ENCODE measurements around the gene CLUH. TPM values are rescaled to one million over a fixed set of nuclear protein-coding genes. Genes with fewer than 3 reads are reported as not detected.
"Not testable (repeated sequence)": the region's sequence is repeated elsewhere in the genome, so short reads cannot be mapped to it uniquely, and the experiment has no call there.

Gene CLUH
- polyA plus RNA-seq, 2 of the 4 experiments (the other 2 are of a cell fraction): 23.6 to 93.1 TPM

DNA sequence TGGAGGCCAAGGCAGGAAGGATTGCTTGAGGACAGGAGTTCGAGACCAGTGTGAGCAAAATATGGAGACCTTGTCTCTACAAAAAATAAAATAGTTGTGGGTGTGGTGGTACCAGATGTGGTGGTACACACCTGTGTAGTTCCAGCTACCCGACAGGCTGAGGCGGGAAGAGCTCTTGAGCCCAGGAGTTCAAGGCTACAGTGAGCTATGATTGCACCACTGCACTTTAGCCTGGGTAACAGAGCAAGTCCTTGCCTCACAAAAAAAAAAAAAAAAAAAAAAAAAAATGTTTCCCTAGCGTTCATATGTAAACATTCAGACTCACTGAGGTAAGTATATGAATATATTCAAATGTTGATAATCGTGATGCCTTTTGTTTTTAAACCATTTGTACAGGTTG, 39.5 kb downstream of the CLUH start:
- Histone ChIP-seq H3K9me3 (no peaks in the 10 kb centered on the region), H3K4me2 (no peak overlapping the region), H3K4me1 (no peaks in the 10 kb centered on the region), H3K4me3 (no peak overlapping the region), H3K27ac (no peak overlapping the region)
- FAIRE-seq: no peak
- ChIA-PET POLR2A (interaction anchor here (0.5 kb wide), 1 partner anchor 95 kb away, joined by 3 read pairs; no protein-coding TSS in a partner anchor), CTCF (interaction anchor here (1.3 kb wide), 1 partner anchor 11 kb away, joined by 4 read pairs; no protein-coding TSS in a partner anchor)
- no peak for DNase-seq (ENCODE audit: low read depth in 1 of 2, low spot score in 1 of 2)
- no peak for TF ChIP-seq RAD21 (conservative IDR thresholded peaks at IDR 0.05 in 1 of 2, IDR thresholded peaks at IDR 0.05 in 1 of 2)
- TF ChIP-seq EP300 (IDR thresholded peaks at IDR 0.05): no peak
- TF ChIP-seq, protein P1, sequence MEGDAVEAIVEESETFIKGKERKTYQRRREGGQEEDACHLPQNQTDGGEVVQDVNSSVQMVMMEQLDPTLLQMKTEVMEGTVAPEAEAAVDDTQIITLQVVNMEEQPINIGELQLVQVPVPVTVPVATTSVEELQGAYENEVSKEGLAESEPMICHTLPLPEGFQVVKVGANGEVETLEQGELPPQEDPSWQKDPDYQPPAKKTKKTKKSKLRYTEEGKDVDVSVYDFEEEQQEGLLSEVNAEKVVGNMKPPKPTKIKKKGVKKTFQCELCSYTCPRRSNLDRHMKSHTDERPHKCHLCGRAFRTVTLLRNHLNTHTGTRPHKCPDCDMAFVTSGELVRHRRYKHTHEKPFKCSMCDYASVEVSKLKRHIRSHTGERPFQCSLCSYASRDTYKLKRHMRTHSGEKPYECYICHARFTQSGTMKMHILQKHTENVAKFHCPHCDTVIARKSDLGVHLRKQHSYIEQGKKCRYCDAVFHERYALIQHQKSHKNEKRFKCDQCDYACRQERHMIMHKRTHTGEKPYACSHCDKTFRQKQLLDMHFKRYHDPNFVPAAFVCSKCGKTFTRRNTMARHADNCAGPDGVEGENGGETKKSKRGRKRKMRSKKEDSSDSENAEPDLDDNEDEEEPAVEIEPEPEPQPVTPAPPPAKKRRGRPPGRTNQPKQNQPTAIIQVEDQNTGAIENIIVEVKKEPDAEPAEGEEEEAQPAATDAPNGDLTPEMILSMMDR (IDR thresholded peaks at IDR 0.05): no peak
- ATAC-seq: no peak
- WGBS (ENCODE audit: missing lambda C conversion rate): 93% methylated on average over 5 of the region's 5 CpGs

DNA sequence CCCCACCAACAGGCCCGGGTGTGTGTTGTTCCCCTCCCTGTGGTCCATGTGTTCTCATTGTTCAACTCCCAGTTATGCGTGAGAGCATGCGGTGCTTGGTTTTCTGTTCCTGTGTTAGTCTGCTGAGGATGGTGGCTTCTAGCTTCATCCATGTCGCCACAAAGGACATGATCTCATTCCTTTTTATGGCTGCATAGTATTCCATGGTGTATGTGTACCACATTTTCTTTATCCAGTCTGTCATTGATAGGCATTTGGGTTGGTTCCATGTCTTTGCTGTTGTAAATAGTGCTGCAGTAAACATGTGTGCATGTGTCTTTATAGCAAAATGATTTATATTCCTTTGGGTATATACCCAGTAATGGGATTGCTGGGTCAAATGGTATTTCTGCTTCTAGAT, 51.2 kb downstream of the CLUH start:
- H3K9me3 ChIP-seq; H3K4me2 ChIP-seq; DNase-seq (ENCODE audit: low read depth in 1 of 2, low spot score in 1 of 2); POLR2A ChIA-PET; ATAC-seq; H3K4me3 ChIP-seq; H3K27ac ChIP-seq; FAIRE-seq: not testable (repeated sequence)
- CTCF ChIA-PET: interaction anchor here (1.2 to 1.5 kb wide), 2 partner anchors 11 to 40 kb away, joined by 3 to 4 read pairs; no protein-coding TSS in a partner anchor
- H3K4me1 ChIP-seq: peaks cover 11% of the 10 kb centered on the region; the same call in 2 of the 3 replicates
- WGBS (ENCODE audit: missing lambda C conversion rate): 84% methylated on average over 4 of the region's 4 CpGs

DNA sequence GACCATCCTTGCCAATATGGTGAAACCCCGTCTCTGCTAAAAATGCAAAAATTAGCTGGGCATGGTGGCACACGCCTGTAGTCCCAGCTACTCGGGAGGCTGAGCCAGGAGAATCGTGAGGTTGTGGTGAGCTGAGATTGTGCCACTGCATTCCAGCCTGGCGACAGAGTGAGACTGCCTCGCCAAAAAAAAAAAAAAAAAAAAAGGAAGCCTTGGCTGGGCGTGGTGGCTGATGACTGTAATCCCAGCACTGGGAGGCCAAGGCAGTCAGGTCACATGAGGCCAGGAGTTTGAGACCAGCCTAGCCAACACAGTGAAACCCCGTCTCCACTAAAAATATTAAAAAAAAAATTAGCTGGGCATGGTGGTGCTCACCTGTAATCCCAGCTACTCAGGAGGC, 52.2 kb downstream of the CLUH start:
- H3K4me3 ChIP-seq, H3K4me2 ChIP-seq, H3K27ac ChIP-seq, POLR2A ChIA-PET, FAIRE-seq, H3K9me3 ChIP-seq: not testable (repeated sequence)
- peak; percentile 50 to 70; a peak in 4 of 6 replicates for ATAC-seq
- H3K4me1 ChIP-seq: peaks cover 11% of the 10 kb centered on the region; the same call in 2 of the 3 replicates
- CTCF ChIA-PET: interaction anchor here (0.7 to 1.3 kb wide), 5 partner anchors 13 to 244 kb away, joined by 3 to 5 read pairs (median 5); no protein-coding TSS in a partner anchor
- WGBS (ENCODE audit: missing lambda C conversion rate): 63% methylated on average over 8 of the region's 8 CpGs
- peak in 1 of 2 experiments; percentile 45 for DNase-seq (ENCODE audit: low read depth in 1 of 2, low spot score in 1 of 2)

DNA sequence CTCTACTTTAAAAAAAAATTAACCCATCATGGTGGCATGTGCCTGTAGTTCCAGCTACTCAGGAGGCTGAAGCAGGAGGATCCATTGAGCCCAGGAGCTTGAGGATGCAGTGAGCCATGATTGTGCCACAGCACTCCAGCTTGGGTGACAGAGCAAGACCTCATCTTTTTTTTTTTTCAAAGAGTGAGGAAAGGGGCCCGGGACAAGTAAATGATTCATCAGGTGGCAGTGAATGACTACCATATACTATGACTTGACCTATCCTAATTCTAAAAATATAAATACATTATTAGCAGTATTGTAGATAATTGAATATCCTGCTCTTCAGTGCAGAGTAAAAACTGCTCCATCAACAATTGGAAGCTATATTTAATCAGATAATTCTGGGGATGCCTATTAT, 55.3 kb downstream of the CLUH start:
- Histone ChIP-seq H3K4me1 (peaks cover 11% of the 10 kb centered on the region; the same call in 2 of the 3 replicates), H3K4me3 (no peak overlapping the region), H3K4me2 (no peak overlapping the region), H3K27ac (no peak overlapping the region), H3K9me3 (no peaks in the 10 kb centered on the region)
- ChIA-PET CTCF (interaction anchor here (0.6 to 2.2 kb wide), 6 partner anchors 10 to 1109 kb away, joined by 3 to 9 read pairs (median 4); no protein-coding TSS in a partner anchor), POLR2A (no interaction called here)
- DNase-seq (ENCODE audit: low read depth in 1 of 2, low spot score in 1 of 2) (no peak), ATAC-seq (0 out of 6 replicates have a peak, but pooled peaks of 1 of the 2 experiments have one; percentile 39), FAIRE-seq (no peak)
- 11% methylated on average over 1 of the region's 1 CpG for WGBS (ENCODE audit: missing lambda C conversion rate)
- TF ChIP-seq, protein P1 (IDR thresholded peaks at IDR 0.05): no peak
- no peak for TF ChIP-seq MAFK (IDR thresholded peaks at IDR 0.05; ENCODE audit: partially characterized antibody)
- TF ChIP-seq EHMT2 (IDR thresholded peaks at IDR 0.05; ENCODE audit: low read depth): no peak
- no peak for TF ChIP-seq ZFP36 (IDR thresholded peaks at IDR 0.05; ENCODE audit: borderline replicate concordance, partially characterized antibody)
- no peak for TF ChIP-seq FOSB (CRISPR knock-in tag; IDR thresholded peaks at IDR 0.05)
- TF ChIP-seq CBX8 (IDR thresholded peaks at IDR 0.05): no peak
- no peak for TF ChIP-seq ZSCAN20 (CRISPR knock-in tag; IDR thresholded peaks at IDR 0.05)
- TF ChIP-seq SMC3 (IDR thresholded peaks at IDR 0.05): no peak
- TF ChIP-seq, protein P2, sequence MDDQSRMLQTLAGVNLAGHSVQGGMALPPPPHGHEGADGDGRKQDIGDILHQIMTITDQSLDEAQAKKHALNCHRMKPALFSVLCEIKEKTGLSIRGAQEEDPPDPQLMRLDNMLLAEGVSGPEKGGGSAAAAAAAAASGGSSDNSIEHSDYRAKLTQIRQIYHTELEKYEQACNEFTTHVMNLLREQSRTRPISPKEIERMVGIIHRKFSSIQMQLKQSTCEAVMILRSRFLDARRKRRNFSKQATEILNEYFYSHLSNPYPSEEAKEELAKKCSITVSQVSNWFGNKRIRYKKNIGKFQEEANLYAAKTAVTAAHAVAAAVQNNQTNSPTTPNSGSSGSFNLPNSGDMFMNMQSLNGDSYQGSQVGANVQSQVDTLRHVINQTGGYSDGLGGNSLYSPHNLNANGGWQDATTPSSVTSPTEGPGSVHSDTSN (IDR thresholded peaks at IDR 0.05): no peak
- TF ChIP-seq MAZ (IDR thresholded peaks at IDR 0.05; ENCODE audit: borderline replicate concordance, low read depth, low read length): no peak
- no peak for TF ChIP-seq NFE2L2 (conservative IDR thresholded peaks at IDR 0.05; ENCODE audit: low read length)
- TF ChIP-seq, protein P3, sequence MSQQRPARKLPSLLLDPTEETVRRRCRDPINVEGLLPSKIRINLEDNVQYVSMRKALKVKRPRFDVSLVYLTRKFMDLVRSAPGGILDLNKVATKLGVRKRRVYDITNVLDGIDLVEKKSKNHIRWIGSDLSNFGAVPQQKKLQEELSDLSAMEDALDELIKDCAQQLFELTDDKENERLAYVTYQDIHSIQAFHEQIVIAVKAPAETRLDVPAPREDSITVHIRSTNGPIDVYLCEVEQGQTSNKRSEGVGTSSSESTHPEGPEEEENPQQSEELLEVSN (IDR thresholded peaks at IDR 0.05; ENCODE audit: borderline replicate concordance, low read depth): no peak

Data from A549 (cell line).